Kidney capillary endothelial cell (primary cell): Measurements from ENCODE around the gene DRAM2.
"Not testable (repeated sequence)": the region's sequence is repeated elsewhere in the genome, so short reads cannot be mapped to it uniquely, and the experiment has no call there.

ENCODE experiments used
- DNase-seq: peaks from one replicate; pipeline ENCODE4 v3.0.0-alpha.2; 2018; ENCODE audit warnings: low spot score

Gene DRAM2

DNA sequence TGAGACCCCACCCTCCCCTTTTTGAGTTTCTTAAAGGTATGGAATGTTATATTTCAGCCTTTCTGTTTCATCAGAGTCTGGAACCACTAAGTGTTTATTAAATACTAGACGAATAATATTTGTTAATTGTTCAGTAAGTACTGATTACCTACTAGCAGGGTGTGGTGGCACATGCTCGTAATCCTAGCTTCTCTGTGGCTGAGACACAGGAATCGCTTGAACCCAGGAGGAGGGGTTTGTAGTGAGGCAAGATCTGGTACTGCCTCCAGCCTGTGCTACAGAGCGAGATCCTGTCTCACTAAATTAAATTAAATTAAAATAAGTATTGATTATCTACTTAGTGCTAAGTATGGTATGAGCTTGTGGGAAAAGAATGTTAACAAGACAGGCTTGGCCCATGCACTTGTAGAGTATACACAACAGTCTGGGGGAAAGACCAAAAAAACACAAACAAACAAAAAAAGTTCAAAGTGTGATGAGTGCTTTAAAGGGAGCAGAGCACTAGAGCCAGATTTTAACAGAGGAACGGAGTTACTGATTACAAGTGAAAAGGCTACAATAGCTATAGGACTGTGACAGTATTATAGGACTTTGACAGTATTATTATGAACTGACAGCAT lies 2.6 kb upstream of the DRAM2 start:
- DNase-seq, result no peak

DNA sequence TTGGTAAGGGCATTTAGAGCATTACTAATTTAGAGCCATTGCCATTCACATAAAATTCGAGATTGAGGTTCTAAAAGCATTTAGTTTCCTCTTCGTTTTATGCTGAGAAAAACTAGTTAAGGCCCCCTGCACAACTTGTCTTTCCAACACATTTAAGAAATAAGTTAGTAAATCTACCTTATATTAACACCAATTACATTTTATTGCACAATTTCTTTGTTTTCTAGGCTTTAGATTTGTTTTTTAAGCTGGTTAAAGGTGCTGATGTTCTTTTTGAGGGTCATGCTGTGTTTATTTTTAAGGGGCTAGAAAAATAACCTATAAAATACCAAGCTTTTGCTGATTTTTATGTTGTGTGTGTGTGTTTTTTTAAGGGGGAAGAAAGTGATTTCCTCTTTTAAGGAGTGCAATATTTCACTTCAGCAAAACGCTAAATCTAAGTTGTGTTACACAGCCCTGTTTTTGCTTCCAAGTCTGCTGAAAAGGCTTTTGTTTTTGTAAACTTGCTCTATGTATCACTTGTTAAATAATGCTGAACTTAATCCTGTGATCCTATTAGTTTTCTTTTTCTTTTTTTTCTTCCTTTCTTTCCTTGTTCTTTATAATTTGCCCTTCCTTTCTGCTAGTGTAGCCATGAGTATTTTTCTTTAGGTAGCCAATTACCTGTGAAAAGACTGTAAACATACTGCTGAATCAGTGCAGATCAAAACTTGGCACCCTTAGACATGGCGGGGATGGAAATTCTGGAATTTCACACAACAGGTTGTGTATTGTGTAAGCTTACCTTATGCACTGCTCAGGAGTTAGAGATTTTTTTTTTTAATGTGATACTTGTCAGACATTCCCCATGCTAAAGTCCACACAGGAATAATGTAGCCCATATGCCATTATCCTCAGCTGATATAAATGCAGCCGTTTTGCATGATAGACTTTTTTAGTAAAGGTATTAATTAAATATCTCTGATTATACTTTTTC lies 1.6 kb upstream of the DRAM2 start:
- DNase-seq, result no peak

DNA sequence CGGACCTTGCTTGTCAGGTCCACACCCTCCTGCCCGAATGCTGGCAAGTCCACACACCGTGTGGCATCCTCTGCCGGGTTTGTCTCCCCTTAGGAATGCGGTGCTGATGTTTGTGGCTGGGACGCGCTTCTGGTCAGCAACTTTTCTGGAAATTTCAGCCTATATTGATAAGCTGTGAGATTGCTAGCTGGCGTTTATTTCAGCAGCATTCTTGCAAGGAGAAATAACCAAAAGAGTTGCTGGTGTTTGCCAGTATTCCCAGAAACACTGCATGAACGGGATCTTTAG lies 731 bp upstream of the DRAM2 start:
- peak; percentile 48 for DNase-seq

DNA sequence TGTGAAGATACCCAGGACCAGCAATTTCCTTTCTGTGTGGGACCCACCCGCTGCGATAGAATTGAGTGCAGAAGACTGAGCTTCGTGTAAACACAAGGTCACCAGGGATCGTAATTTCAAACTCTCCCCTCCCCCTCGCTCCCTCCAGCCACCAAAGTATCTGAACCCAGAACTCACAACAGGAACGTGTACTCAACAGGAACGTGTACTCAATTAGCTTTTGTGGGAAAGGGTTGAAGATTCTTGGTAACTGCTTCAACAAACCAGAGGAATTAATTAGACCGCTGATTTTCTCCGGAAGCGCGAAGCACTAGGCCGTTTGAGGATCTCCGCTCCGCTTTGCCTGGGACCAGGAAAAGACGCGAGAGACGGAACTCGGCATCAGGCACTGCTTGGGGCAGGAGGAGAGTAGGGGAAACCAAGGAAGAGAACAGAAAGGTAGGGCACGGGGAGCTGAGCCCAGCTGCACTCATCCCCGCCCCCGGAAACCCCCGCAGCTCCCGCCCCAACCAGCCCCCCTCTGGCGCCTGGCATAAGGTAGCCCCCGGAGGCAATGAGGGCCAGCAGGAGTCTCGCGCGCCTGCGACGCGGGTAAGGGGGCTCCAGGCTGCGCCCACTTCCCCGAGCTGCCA lies 453 bp downstream of the DRAM2 start:
- DNase-seq, result peak; percentile 29

DNA sequence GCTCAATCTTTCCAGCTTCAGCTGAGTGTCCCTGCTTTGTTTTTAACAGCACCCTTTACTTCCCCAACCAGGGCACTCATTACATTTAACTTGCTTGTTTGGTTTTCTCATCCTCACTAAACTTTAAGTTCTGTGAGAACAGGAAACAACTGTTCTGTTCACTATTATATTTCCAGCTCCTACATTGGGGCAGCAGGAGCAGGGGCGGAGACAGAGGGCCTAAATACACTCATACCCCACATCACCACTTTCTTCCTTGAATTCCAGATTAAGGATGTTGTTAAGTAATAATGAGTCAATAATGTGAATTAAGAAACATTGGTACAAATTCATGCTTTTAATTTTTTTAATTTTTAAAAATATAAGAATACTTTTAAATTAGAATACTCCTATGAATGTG lies 6.0 kb downstream of the DRAM2 start:
- DNase-seq, result no peak

DNA sequence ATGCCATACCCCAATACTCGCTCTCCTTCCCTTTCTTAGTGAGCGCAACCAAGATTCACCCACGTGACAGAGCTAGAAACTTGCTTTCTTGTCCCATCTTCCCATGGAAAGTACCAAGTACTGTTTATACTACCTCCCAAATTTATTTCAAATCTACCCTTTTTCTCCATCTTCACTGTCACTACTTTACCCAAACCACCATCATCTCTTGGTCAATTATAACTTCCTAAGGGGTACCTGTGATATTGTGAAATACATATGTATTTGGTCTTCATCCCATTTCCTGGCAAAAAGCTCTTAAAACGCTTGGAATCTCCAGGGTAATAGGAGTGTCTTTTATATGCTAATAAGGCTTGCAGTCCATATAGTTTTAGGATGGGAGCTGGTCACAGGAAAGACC lies 8.2 kb downstream of the DRAM2 start:
- no peak for DNase-seq

DNA sequence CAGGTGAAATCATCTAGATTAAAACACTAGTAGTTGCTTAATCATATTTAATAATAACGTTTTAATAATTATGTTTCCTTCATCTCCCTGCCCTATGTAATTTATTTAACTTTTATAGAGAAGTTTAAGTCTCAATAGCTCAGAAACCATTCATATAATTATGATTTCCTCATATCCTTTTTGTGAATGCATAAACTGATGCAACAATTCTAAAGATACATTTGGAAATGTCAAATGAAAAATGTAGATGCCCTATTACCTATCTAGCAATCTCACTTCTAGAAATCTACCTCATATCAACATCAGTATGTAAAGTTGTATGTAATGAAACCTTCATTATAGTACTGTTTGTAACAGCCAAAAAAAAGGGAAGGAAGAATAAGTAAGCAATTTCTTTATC lies 10.5 kb downstream of the DRAM2 start:
- no peak for DNase-seq

DNA sequence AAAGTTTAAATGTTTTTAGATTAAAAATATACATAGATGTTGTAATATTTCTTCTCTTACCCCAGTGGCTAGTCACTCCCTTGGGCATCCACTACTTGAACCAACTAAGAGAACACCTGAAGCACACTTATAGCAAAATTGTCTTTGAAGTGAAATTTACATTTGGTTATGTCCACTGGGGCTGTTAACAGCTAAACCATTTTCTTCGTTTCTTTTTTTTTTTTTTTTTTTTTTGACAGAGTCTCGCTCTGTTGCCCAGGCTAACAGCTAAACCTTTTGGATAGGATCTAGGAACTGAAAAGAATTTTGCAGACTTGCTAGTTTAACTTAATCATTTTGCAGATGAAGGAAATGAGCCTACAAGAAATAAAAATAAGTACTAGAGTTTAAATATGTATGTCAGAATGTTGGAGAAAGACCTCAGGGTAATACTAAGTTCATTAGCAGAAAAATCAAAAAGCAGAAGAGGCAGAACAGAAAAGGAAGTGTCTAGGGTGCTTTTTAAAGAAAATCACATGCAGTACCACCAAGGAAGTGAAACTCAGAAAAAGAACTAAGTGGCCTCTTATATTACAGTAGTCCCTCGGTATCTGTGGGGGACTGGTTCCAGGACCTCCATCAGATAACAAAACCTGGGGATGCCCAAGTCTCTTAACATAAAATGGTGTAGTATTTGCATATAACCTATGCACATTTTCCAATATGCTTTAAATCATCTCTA lies 11.8 kb downstream of the DRAM2 start:
- no peak for DNase-seq

DNA sequence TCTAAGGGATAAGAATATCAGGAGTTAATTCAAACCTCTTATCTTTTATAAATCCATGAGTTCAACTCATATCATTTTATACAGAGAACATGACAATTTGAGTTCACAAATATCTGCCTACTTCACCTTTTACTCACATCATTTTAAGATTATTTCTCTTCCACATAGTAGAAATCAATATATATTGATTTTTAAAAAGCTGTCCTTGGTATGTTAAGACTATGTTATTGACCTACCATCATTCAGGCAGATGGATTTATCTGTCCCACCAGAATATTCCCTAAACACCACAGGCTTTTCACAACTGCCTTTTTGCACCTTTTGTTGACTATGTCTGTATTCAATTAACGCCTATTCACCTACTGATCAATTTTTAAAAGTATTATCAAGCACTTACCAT lies 13.5 kb downstream of the DRAM2 start:
- DNase-seq, result no peak

DNA sequence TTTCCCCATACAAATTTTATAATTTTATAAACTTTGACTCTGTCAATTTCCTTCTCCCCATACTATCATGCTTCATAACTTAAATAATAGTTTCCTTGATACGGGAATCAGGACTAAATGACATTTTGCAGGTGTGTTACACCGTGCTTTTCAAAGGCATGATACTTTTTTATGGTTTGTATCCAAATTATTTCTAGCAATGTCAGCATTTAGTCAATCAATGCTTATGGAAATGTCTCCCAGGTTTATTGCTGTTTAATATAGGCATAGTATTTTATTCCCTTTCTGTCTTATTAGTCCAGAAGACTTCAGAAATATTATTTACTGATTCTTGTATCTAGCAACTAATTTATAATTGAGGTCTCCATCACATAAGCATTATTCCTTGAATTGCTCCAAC lies 23.4 kb downstream of the DRAM2 start:
- DNase-seq, result no peak

DNA sequence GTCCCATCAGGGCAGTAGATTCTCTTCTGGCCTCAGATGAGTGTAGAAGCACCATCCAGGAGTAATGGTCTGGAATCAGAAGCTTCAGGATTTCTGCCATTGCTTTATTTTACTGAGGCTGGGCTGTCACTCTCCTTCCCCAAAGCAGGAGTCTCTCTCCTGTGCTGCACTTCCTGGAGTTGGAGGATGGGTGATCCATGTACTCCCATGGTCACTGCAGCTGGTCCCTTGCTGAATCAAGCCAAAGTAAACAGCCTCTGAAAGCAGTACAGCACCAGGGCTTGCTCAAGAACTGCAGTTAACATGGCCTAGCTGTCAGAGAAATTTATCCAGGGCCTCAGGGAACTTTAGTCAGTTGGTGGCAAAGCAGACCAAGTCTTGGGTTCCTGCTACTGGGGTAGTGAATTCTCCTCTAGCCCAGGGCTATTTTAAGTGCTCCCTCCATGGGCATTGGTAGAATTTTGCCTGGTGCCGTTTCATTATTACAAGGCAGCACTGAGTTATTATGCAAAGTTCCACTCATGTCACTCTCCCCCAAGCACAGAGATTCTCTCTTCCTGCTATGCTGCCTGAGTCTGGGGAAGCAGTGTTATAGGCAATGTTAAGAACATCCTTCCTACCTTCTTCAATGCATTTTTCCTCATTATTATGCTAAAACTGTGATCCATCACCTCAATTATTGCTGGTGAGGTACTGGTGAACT lies 29.5 kb downstream of the DRAM2 start:
- no peak for DNase-seq

DNA sequence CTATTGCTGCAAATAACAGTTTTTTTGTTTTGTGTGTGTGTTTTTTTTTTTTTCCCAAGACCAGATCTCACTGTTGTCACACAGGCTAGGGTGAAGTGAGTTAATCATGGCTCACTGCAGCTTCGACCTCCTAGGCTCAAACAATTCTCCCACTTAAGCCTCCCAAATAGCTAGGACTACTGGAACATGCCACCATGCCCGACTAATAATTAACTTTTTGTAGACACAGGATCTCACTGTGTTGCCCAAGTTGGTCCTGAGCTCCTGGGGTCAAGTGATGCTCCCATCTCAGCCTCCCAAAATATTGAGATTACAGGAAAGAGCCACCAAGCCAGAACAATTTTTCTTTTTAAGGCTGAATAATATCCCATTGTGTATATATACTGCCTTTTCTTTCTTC lies 34.9 kb downstream of the DRAM2 start:
- no peak for DNase-seq

DNA sequence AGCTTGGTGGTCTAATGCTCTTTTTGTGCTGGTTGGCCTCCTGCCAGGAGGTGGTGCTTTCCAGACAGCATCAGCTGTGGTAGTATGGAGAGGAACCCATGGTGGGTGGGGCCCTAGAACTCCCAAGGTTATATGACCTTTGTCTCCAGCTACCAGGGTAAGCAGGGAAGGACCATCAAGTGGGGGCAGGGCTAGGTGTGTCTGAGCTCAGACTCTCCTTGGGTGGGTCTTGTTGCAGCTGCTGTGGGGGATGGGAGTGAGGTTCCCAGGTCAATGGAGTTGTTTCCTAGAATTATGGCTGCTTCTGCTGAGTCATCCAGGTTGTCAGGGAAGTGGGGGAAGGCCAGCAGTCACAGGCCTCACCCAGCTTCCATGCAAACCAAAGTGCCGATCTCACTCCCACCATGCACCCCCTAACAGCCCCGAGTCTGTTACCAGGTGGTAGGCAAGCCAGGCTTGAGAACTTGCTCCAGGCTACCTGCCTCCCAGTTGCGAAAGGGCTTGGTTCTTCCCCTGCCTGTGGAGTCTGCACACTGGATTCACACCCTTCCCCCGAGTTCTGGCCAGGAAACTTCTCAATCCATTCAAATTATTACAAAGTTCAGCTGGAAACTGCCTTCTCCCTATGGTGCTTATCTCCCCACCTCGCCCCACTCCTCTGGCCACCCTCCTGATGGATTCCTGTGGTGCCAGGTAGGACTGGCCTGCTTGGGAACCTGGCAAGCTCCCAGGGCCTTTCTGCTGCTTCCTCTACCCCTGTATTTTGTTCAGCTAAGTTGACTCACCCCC lies 37.8 kb downstream of the DRAM2 start:
- no peak for DNase-seq

DNA sequence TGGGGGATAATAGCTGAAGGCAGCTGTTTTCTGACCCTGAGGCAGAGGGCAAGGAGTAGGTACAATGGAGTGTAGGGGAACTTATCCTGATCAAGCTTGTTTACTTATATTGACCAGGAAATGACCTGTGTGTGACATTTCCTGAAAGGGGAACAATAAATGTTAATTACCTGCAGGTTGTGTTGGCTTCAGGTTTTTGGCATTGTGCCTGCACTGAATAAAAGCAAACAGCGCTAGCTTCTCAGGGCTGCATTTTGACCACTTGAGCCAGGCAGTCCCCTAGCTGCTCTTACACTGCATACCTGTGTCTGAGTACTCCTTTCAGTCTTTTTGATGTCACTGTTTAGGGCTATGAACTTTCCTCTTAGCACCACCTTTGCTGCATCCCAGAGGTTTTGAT lies 40.6 kb downstream of the DRAM2 start:
- DNase-seq, result peak; percentile 5

DNA sequence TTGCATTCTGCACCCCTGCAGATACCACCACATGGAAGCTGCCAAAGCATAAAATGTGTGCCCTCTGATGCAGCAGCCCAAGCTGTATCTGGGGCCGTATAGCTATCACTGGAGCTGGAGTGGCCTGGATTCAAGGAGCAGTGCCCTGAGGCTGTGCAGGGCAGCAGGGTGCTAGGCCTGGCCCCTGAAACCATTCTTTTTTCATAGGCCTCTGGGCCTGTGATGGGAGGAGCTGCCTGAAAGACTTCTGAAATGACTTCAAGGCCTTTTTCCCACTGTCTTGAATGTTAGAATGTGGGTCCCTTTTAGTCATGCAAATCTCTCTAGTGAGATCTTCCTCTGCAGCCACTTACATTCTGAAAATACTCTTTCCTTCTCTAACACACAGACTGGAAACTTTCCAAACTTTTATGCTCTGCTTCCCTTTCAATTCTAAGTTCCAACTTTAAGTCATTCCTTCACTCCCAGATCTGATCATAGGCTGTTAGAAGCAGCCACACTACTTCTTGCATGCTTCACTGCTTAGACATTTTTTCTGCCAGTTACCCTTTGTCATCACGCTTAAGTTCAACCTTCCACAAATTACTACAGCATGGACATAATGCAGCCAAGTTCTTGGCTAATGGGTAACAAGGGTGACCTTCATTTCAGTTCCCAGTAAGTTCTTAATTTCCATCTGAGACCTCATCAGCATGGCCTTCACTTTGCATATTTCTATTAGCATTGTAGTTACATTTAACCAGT lies 42.4 kb downstream of the DRAM2 start:
- no peak for DNase-seq

DNA sequence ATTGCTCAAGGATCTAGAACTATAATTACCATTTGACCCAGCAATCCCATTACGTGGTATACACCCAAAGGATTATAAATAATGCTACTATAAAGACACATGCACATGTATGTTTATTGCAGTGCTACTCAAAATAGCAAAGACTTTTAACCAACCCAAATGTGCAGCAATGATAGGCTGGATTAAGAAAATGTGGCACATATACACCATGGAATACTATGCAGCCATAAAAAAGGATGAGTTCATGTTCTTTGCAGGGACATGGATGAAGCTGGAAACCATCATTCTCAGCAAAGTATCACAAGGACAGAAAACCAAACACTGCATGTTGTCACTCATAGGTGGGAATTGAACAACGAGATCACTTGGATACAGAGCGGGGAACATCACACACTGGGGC lies 44.5 kb downstream of the DRAM2 start:
- DNase-seq, result not testable (repeated sequence)

DNA sequence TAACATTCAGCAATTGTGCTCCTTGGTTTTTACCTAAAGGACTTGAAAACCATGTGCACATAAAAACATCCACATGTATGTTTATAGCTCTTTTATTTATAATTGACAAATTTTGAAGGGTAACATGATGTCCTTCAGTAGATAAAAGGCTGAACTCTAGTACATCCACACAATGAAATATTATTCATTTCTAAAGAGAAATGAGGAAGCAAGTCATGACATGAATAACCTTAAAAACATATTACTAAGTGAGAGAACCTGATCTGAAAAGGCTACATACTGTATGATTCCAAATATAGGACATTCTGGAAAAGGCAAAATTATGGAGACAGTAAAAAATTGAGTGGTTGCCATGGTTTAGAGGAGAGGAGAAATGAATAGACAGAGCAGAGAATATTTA lies 50.3 kb downstream of the DRAM2 start:
- DNase-seq, result no peak

DNA sequence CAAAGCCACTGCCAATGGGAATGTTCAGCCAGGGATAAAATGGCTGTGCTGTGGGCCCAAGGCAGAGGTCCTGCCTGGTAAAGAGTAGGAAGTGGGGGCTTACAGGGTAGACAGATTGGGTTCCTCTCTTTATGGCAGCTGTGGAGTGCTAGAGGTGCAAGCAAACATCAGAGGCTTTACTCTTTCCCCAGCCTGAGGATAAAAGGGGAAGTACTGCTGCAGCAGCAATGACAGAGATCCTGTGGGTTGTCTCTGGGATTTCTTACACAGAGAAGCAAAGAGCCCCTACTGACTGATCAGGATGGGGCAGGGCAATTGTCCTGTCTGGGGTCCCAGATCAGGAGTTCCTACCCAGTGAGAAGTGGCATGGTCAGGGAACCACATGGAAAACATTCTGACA lies 54.2 kb downstream of the DRAM2 start:
- DNase-seq, result no peak

DNA sequence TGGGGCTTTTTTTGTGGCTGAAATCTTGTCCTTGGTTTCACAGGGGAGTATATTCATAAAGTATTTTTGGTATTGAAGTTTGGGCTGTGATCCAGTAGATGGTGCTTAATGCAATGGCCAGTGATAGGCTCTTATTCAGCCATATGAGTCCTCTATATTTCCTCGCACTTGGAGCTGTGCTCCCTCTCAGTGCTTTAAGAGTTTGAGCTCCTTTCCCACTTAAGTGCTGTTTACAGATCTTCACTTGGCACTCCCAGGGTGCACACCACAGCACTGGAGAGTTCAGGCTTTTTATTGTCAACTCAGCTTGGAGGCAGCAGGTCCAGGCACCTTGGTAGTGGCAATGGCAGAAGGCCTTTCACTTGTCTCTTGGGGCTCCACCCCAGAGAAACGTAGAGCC lies 54.9 kb downstream of the DRAM2 start:
- no peak for DNase-seq

DNA sequence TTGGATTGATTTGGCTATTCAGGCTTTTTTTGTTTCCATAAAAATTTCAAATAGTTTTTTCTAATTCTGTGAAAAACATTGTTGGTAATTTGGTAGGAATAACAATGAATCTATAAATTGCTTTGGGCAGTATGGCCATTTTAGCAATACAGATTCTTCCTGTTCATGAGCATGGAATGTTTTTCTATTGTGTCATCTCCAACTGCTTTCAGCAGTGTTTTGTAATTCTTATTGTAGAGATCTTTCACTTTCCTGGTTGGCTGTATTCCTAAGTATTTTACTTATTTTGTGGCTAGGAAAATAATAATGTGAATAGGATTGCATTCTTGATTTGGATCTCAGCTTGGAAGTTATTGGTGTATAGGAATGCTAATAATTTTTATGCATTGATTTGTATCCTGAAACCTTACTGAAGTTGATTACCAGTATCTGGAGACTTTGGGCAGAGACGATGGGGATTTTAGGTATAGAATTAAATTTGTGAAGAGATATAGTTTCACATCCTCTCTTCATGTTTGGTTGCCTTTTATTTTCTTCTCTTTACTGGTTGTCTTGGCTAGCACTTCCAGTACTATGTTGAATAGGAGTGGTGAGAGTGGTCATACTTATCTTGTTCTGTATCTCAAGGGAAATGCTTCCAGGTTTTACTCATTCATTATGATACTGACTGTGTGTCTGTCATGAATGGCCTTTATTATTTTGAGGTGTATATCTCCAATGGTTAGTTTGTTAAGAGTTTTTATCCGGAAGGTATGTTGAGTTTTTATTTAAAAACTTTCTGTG lies 57.3 kb downstream of the DRAM2 start:
- no peak for DNase-seq
